HUES48 (cell line): ENCODE results near the gene HCFC1.

Experiments used
- H3K27ac ChIP-seq: one replicate; pipeline ENCODE4 v1.7.0; 2013; ENCODE audit warnings: low read depth, low read length, inconsistent platforms
- H3K27me3 ChIP-seq: 2 replicates; pipeline ENCODE4 v1.6.1; 2013; ENCODE audit warnings: mild to moderate bottlenecking, low read length; ENCODE audit not compliant: control insufficient read depth, insufficient read depth
- H3K36me3 ChIP-seq: 2 replicates; pipeline ENCODE4 v1.6.1; 2013; ENCODE audit warnings: low read length; ENCODE audit not compliant: control insufficient read depth, insufficient read depth
- H3K4me1 ChIP-seq: 2 replicates; pipeline ENCODE4 v1.6.1; 2013; ENCODE audit warnings: mild to moderate bottlenecking, low read length; ENCODE audit not compliant: control insufficient read depth, insufficient read depth
- H3K4me3 ChIP-seq: 2 replicates; pipeline ENCODE4 v1.5.1; 2013; ENCODE audit warnings: mild to moderate bottlenecking, low read depth, low read length
- H3K9ac ChIP-seq: 2 replicates; pipeline ENCODE4 v1.6.1; 2013; ENCODE audit warnings: mild to moderate bottlenecking, low read depth, low read length, moderate library complexity
- H3K9me3 ChIP-seq: 2 replicates; pipeline ENCODE4 v1.6.1; 2013; ENCODE audit warnings: low read length; ENCODE audit not compliant: control insufficient read depth, insufficient read depth

The HCFC1 gene

DNA sequence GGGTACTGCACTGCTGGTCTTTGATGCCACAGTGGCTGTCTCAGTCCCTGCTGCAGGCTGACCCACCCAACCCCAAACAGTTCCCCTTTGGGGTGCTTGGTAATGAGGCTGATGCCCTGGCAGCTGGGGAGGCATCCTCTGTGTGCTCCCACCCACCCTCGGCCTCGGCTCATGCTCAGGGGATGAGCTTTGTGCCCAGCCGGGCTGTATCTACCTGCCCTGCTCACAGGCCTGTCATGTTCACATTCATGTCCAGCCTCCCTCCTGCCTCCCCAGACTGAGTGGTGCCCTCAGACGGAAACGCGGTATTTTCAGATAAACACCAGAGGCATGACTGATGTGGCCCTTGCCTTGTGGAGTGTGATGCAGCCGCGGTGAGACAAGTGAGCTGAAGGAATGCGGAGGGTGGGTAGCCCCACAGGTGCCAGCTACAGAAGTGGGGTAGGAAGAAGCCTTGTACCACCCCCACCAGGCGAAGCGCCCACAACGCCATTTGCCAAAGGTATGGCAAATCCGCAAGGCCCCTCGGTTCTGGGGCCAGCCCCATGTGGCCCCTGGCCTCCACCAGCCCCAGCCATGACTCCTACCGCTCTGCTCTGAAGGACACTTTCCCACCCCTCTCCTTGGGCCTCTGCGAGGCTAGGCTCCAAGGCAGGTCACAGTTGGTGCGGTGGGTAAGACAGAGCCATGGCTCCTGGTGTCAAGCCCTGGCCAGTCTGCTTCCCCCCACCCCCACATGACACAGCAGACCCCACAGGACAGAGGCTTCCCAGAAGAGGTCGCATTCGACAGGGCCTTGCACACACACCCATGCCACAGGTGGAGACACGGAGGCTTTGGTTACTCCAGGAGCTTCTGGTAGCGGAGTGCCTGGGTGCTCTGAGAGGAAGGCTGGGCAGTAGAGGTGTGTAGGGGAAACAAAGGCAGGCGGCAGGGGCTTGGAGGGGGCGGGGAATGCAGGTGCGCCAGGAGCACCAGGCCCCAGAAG, 25.4 kb downstream of the HCFC1 start:
- peaks cover 38% of the 10 kb centered on the region for H3K36me3 ChIP-seq
- H3K9me3 ChIP-seq: no peaks in the 10 kb centered on the region; the same call in 1 of the 2 replicates
- H3K4me3 ChIP-seq: no peak overlapping the region
- no peak overlapping the region for H3K27ac ChIP-seq
- H3K4me1 ChIP-seq: peaks cover 3% of the 10 kb centered on the region; the same call in 1 of the 2 replicates
- H3K9ac ChIP-seq: no peak overlapping the region
- no peaks in the 10 kb centered on the region for H3K27me3 ChIP-seq

- peaks cover 3% of the 10 kb centered on the region; the same call in 1 of the 2 replicates for H3K4me1 ChIP-seq
- H3K4me3 ChIP-seq: no peak overlapping the region
- no peaks in the 10 kb centered on the region; the same call in 1 of the 2 replicates for H3K9me3 ChIP-seq
- H3K36me3 ChIP-seq: peaks cover 23% of the 10 kb centered on the region
- H3K9ac ChIP-seq: no peak overlapping the region
- H3K27me3 ChIP-seq: no peaks in the 10 kb centered on the region
- H3K27ac ChIP-seq: no peak overlapping the region
Measured at GRCh38 chrX:153944800-153945150, 26.8 kb downstream of the HCFC1 start.

GRCh38 chrX:153944140-153944799, 27.3 kb downstream of the HCFC1 start, which contains the start of gene RENBP:
TSS of gene RENBP (minus strand) at chrX:153944643. CDS start at chrX:153944610, 33 bp downstream.
- Histone ChIP-seq H3K4me1 (peaks cover 3% of the 10 kb centered on the region; the same call in 1 of the 2 replicates), H3K4me3 (peak within 1 kb of the TSS; percentile 44; the same call in 1 of the 2 replicates), H3K9me3 (peaks cover 2% of the 10 kb centered on the region; the same call in 1 of the 2 replicates), H3K9ac (no peak within 1 kb of the TSS), H3K27me3 (no peaks in the 10 kb centered on the region), H3K27ac (no peak within 1 kb of the TSS), H3K36me3 (peaks cover 18% of the 10 kb centered on the region)

DNA sequence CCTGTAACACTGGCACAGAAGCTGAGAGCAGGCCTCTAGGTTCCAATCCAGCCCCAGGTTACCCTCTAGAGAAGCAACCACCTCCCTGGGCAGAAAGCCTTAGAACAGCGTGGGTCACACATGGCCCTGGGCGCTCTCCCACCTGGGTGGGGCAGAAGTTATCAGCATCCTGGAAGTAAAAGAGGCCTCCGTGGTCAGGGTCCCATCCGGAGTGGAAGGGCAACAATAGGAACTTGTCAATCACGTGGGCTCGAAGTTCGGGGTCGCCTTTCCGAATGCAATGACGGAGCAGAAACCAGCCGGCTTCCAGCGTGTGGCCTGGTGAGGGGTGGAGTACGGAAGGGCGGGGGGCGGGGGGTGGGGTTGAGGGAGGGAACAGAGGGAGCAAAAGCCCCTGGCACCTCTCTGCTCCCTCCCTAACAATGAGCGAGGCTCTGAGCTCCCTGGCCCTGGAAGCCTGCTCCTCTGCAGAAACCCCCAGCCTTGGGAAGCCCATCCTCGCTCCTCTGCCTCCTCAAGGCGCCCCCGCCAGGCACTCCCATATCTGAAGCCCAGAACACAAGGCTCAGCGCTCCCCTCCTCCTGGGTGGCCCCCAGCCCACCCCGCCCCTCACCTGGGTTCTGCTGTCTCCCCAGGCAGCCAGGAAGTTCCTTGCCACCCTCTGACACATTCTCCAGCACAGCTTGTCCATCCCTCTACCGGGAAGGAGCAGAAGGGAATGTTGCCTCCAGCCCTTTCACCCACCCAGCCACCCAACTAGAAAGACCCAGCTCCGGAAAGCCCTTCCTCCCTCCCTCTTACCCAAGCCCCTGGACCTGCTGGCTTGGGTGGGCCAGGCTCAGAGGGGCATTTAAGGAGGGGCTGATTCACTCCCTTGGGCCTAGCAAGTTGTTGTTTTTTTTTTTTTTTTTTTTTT, 30.0 kb downstream of the HCFC1 start:
- Histone ChIP-seq H3K36me3 (no peaks in the 10 kb centered on the region), H3K9me3 (peaks cover 11% of the 10 kb centered on the region), H3K27ac (peak overlapping the region; percentile 54), H3K4me3 (0 out of 2 replicates have a peak overlapping the region, but pooled peaks have one; percentile 39), H3K27me3 (no peaks in the 10 kb centered on the region), H3K4me1 (peaks cover 3% of the 10 kb centered on the region; the same call in 1 of the 2 replicates), H3K9ac (peak overlapping the region; percentile 23; the same call in 1 of the 2 replicates)

- H3K9ac ChIP-seq: no peak overlapping the region
- no peaks in the 10 kb centered on the region for H3K36me3 ChIP-seq
- peaks cover 3% of the 10 kb centered on the region; the same call in 1 of the 2 replicates for H3K4me1 ChIP-seq
- H3K4me3 ChIP-seq: peak overlapping the region; percentile 9; the same call in 1 of the 2 replicates
- H3K9me3 ChIP-seq: peaks cover 13% of the 10 kb centered on the region
- H3K27ac ChIP-seq: no peak overlapping the region
- no peaks in the 10 kb centered on the region for H3K27me3 ChIP-seq
Measured at GRCh38 chrX:153939573-153939972, 32.0 kb downstream of the HCFC1 start.

- Histone ChIP-seq H3K27ac (no peak overlapping the region), H3K36me3 (no peaks in the 10 kb centered on the region), H3K9ac (no peak overlapping the region), H3K4me1 (no peaks in the 10 kb centered on the region; the same call in 1 of the 2 replicates), H3K4me3 (no peak overlapping the region), H3K9me3 (peaks cover 17% of the 10 kb centered on the region), H3K27me3 (no peaks in the 10 kb centered on the region)
Measured at GRCh38 chrX:153938226-153938786, 33.3 kb downstream of the HCFC1 start.

- no peak overlapping the region for H3K4me3 ChIP-seq
- H3K27me3 ChIP-seq: no peaks in the 10 kb centered on the region
- H3K27ac ChIP-seq: no peak overlapping the region
- H3K9ac ChIP-seq: no peak overlapping the region
- H3K36me3 ChIP-seq: peaks cover 7% of the 10 kb centered on the region
- no peaks in the 10 kb centered on the region; the same call in 1 of the 2 replicates for H3K4me1 ChIP-seq
- peaks cover 20% of the 10 kb centered on the region for H3K9me3 ChIP-seq
Measured at GRCh38 chrX:153937056-153937455, 34.6 kb downstream of the HCFC1 start.

DNA sequence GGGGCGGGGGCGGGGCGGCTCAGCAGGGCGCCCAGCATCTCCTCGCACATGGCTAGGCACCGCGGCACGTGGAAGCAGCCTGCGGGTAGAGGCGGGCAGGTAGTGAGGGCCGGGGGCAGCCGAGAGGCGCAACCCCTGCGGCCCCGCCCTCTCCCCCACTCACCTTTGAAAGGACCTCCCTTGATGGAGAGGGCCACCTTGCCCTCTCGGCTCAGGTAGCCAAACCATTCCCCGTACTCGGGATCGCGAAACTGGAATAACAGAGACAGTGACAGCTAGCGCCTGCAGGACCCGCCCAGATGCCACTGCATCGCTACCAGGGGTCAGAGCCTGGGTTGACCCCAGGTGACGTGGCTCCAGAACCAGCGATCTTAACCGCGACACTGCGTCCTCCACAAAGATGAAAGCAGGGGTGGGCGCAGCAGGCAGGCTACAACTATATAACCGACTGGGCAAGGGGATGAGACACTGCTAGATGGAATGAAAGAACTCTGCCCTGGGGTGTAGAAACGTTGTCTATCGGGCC, 36.2 kb downstream of the HCFC1 start:
- Histone ChIP-seq H3K36me3 (peaks cover 22% of the 10 kb centered on the region), H3K9ac (no peak overlapping the region), H3K4me1 (no peaks in the 10 kb centered on the region; the same call in 1 of the 2 replicates), H3K27me3 (no peaks in the 10 kb centered on the region), H3K4me3 (peak overlapping the region; percentile 53), H3K27ac (peak overlapping the region; percentile 33), H3K9me3 (peaks cover 30% of the 10 kb centered on the region)

DNA sequence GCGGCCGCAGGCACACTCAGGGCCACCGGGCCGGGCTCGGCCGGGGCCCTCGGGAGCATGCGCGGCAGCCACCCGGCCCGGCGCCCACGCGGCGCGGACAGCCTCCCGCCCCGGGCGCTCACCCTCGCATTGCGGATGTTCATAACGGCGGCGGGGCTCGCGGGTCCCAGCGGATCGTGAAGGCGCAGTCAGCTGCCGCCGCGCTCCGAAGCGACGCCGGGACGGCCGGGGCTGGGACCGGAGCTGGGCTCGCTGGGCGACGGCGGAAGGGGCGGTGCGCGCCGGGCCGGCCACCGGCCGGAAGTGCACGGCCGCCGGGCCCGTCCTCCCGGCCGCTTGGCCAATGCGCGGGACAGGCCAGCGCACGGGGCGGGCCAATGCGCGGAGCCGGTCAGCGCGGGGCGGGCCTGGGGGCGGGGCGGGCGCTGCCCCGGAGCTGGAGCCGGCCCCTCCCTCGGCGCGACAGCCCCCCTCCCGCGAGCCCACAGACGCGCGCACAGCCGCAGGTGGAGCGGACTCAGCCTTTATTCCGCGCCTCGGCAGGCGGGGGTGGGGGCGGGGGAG, 36.8 kb downstream of the HCFC1 start, which contains the start of gene NAA10:
Gene NAA10, minus strand, starts transcription at position 276 of the 564 bp plus-strand sequence. Its CDS starts 133 bp downstream, at position 143.
- Histone ChIP-seq H3K27ac (peak within 1 kb of the TSS; percentile 33), H3K27me3 (no peaks in the 10 kb centered on the region), H3K4me1 (no peaks in the 10 kb centered on the region; the same call in 1 of the 2 replicates), H3K36me3 (peaks cover 24% of the 10 kb centered on the region), H3K9ac (peak within 1 kb of the TSS; percentile 61), H3K4me3 (peak within 1 kb of the TSS; percentile 71), H3K9me3 (peaks cover 31% of the 10 kb centered on the region)
